T47D (cell line): ENCODE measurements around the gene TECPR1.
A peak's percentile ranks its signal among the peaks of the same experiment; 100 is the strongest.

Experiments used
- DNase-seq, 2 experiments: peaks; one replicate each; pipeline versions ENCODE4 v3.0.0 to v3.0.0-alpha.2; 2011 to 2012; ENCODE audit warnings: low read depth in 1 of 2, low spot score in 1 of 2
- JUND ChIP-seq: IDR thresholded peaks from 2 replicates; pipeline ENCODE4 v1.6.1; 2012; ENCODE audit warnings: low read depth
- in situ Hi-C: cut with HindIII; loops from 2 replicates; pipeline ENCODE4 v1.10.0; 2016; ENCODE audit warnings: low sequenced_read_pairs, low pct_unique_long_range_greater_than_20kb

TECPR1 gene

GRCh38 chr7:98215561-98216495, 36.2 kb downstream of the TECPR1 start:
- in situ Hi-C loops, result no loop called here
- TF ChIP-seq JUND, result no peak

GRCh38 chr7:98214811-98215321, 37.2 kb downstream of the TECPR1 start:
- in situ Hi-C loops, result no loop called here

More at GRCh38 chr7:98215561-98216495, 36.2 kb downstream of the TECPR1 start:
- no peak for DNase-seq

GRCh38 chr7:98213888-98214810, 37.9 kb downstream of the TECPR1 start:
- peak; percentile 53 to 64 for DNase-seq
- no peak for TF ChIP-seq JUND
- in situ Hi-C loops, result no loop called here

More at GRCh38 chr7:98214811-98215321, 37.2 kb downstream of the TECPR1 start:
- no peak for DNase-seq
- no peak for TF ChIP-seq JUND

- no peak for DNase-seq
- in situ Hi-C loops, result no loop called here
- TF ChIP-seq JUND, result no peak
These were observed 38.6 kb downstream of the TECPR1 start for GRCh38 chr7:98213296-98213887.

DNA sequence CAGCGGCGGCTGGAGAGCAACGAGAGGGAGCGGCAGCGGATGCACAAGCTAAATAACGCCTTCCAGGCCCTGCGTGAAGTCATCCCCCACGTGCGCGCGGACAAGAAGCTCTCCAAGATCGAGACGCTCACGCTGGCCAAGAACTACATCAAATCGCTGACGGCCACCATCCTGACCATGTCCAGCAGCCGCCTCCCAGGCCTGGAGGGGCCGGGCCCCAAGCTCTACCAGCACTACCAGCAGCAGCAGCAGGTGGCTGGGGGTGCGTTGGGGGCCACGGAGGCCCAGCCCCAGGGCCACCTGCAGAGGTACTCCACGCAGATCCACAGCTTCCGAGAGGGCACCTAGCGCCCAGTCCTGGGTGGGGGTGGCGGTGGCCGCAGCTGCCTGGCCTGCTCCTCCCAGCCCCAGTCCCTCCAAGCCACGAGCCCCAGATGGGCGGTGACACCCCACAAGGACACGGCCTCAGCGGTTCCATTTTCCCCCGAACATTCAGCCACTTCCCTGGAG, 39.4 kb downstream of the TECPR1 start:
- in situ Hi-C loops, result no loop called here
- no peak for TF ChIP-seq JUND

DNA sequence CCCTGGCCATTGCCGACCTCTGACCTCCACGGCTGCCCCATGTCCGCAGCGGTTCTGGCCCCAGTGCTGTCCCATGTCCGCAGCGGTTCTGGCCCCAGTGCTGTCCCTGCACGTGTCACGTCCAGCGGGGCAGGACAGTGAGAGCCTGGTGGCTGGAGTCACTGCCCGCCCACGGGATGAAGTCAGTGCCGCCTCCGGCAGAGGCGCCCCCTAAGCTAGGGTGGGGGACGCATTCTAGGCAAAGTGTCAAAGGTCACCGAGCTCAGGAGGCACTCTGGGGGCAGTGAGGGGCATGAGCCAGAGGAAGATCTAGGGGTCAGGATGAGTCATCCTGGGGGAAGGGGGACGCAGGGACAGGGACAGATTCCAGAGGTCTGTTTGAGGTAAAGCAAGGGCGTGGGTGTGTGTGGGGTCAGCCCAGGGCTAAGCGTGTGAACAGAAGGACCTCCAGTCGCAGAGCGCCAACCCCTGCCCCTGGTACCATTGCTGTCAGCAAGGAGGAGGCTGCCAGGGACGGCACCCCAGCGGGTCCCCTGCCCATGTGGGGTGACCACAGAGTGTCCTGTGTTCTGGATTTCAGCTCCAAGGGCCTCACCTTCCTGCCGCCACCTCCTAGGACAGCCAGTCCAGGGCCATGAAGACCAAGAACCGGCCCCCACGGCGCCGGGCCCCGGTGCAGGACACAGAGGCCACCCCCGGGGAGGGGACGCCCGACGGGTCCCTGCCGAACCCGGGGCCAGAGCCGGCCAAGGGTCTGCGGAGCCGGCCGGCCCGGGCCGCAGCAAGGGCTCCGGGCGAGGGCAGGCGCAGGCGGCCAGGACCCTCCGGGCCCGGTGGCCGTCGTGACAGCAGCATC, 40.1 kb downstream of the TECPR1 start:
- in situ Hi-C loops, result no loop called here
- TF ChIP-seq JUND, result no peak
- no peak for DNase-seq

More for the DNA sequence above, 39.4 kb downstream of the TECPR1 start:
- DNase-seq, result no peak

DNA sequence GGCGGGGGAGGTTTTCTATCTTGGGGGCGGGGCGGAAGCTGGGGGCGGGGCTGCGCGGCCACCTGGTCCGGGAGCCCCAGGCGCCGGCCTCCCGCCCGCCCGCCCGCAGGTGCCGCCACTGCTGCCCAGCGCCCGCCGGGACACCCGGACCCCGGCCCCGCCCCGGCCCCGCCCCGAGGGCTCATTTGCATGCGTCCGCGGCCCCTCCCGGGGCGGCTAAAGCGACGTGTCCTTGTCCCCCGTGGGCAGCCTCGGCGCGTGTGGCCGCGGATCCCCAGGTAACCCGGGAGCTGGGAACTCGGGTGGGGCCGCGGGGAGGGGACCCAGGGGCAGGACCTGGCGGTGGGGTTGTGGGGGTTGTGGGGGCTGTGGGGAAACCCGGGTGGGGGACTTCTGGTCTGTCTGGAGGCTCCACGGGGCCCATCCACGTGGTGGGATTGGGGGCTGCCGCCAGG, 40.8 kb downstream of the TECPR1 start, which contains the start of gene BHLHA15:
Gene BHLHA15 (plus strand): TSS at position 219 of the 455 bp plus-strand sequence. CDS start 871 bp downstream, outside the sequence.
- in situ Hi-C loops, result no loop called here
- TF ChIP-seq JUND, result no peak
- DNase-seq, result peak; percentile 60 to 66

GRCh38 chr7:98210513-98211220, 41.4 kb downstream of the TECPR1 start:
- no peak for DNase-seq
- no peak for TF ChIP-seq JUND
- in situ Hi-C loops, result no loop called here

- in situ Hi-C loops, result no loop called here
- TF ChIP-seq JUND, result no peak
- no peak for DNase-seq
These were observed 42.7 kb downstream of the TECPR1 start for GRCh38 chr7:98209166-98209920.
